Nephron (organoid): ENCODE data around the gene C10orf62.

ENCODE experiments used
- H3K27ac Mint-ChIP-seq, 3 experiments: 2 replicates each; pipeline ENCODE4 v1.8.0; 2020; ENCODE audit warnings: mixed read lengths in 3 of 3, mild to moderate bottlenecking in 2 of 3, moderate library complexity in 1 of 3
- H3K27me3 Mint-ChIP-seq: 2 replicates; pipeline ENCODE4 v1.8.0; 2021; ENCODE audit warnings: low read depth, mild to moderate bottlenecking, moderate library complexity, mixed read lengths
- H3K36me3 Mint-ChIP-seq: 2 replicates; pipeline ENCODE4 v1.8.0; 2020; ENCODE audit warnings: low read depth, mixed read lengths
- H3K4me1 Mint-ChIP-seq: 2 replicates; pipeline ENCODE4 v1.8.0; 2020; ENCODE audit warnings: mixed read lengths
- H3K4me3 Mint-ChIP-seq, 3 experiments: 2 replicates each; pipeline ENCODE4 v1.8.0; 2020; ENCODE audit warnings: mild to moderate bottlenecking in 3 of 3, mixed read lengths in 3 of 3, moderate library complexity in 2 of 3
- H3K9me3 Mint-ChIP-seq: 2 replicates; pipeline ENCODE4 v1.8.0; 2020; ENCODE audit warnings: mixed read lengths
- TF ChIP-seq, protein P1 (sequence below), 3 experiments: fragments of 200-600 bp; sonication (generic); IDR thresholded peaks; one replicate each; pipeline ENCODE4 v1.5.0; 2021; ENCODE audit warnings: antibody characterized with exemption in 3 of 3; ENCODE audit not compliant: unreplicated experiment in 3 of 3

The C10orf62 gene

DNA sequence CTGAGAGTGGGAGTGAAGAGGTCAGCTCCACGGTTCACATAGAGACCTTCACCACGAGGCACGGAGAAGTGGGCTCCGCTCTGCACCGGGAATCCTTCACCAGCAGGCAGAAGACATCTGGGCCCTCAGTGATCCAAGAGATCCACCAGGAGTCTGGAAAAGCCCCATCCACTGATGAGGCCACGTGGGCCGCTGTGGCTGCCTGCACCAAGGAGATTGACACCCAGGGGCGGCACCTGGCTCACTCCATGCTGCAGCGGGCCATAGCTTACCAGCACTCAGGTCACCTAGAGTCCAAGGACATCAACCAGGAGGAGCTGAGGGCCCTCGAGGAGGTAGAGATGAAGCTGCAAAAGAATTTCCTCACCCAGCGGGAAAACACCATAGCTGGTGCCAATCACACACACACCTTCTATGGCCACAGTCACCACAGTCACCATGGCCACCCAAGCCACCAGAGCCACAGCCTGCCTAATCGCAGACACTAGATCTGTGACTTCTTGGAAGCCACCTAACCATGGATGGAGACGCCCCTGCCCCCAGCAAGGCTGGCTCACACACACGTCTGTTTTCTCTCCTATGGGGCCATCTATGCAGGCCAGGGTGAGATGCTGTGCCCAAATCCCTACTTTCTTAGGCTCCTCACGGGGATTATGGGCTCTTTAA, 694 bp downstream of the C10orf62 start:
- H3K9me3 Mint-ChIP-seq = no peaks in the 10 kb centered on the region
- H3K4me3 Mint-ChIP-seq = no peak overlapping the region
- H3K27me3 Mint-ChIP-seq = no peaks in the 10 kb centered on the region
- H3K4me1 Mint-ChIP-seq = peaks cover 4% of the 10 kb centered on the region
- no peak overlapping the region for H3K27ac Mint-ChIP-seq
- TF ChIP-seq, protein P1, sequence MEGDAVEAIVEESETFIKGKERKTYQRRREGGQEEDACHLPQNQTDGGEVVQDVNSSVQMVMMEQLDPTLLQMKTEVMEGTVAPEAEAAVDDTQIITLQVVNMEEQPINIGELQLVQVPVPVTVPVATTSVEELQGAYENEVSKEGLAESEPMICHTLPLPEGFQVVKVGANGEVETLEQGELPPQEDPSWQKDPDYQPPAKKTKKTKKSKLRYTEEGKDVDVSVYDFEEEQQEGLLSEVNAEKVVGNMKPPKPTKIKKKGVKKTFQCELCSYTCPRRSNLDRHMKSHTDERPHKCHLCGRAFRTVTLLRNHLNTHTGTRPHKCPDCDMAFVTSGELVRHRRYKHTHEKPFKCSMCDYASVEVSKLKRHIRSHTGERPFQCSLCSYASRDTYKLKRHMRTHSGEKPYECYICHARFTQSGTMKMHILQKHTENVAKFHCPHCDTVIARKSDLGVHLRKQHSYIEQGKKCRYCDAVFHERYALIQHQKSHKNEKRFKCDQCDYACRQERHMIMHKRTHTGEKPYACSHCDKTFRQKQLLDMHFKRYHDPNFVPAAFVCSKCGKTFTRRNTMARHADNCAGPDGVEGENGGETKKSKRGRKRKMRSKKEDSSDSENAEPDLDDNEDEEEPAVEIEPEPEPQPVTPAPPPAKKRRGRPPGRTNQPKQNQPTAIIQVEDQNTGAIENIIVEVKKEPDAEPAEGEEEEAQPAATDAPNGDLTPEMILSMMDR (IDR thresholded peaks at IDR 0.05; ENCODE audit: unreplicated experiment in 3 of 3) = no peak
- no peaks in the 10 kb centered on the region for H3K36me3 Mint-ChIP-seq

DNA sequence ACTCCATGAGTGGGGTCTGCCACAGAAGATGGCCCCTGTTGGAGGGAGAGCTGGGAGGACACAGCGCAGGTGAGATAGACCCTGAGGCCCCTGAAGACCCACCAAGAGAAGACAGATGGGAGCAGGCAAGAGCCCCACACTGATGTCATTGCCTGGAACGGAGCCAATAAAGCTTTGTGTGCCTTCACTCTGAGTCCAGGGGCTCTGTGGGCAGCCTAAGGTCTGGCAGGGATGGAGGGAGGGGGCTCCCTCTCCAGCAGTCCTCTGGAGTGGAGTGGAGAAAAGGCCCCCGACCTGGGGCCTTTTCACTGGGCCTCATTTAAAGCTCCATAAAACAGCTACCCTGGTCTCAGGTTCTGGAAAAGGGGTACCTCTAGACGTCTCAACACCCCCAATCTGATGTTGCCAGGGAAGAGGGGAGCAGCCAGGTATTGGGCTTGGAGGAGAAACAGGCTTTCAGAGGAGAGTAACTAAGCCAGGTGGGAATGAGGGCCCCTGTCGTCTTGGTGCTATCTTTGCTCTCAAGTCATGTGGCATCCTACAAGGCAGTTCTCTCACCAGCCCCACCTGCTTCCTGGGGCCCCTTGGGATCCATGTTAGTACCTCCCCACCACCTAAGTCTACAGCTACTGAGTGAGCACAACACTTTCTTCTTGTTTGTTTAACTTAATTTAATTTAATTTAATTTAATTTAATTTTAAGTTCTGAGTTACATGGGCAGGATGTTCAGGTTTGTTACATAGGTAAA, 1.4 kb downstream of the C10orf62 start:
- Mint-ChIP-seq H3K27me3 (no peaks in the 10 kb centered on the region), H3K4me1 (no peaks in the 10 kb centered on the region)
- TF ChIP-seq, protein P1 (IDR thresholded peaks at IDR 0.05; ENCODE audit: unreplicated experiment in 3 of 3) = no peak

DNA sequence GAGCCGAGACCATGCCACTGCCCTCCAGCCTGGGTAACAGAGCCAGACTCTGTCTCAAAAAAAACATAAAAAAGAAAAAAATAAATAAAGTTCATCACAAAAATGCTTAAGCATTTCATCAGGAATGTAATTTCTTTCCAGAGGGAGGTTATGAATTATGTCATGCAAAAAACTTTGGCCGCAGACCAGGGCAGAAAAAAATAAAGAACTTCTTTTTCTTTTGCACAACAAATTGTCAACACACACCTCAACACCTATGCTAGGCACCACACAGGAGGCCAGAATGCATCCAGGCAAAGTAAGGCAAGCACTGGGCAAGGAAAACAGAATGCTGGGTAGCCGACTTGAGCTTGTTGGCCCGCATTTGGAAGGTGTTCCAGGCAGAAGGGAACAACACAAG, 3.9 kb downstream of the C10orf62 start:
- Mint-ChIP-seq H3K27ac (peak overlapping the region in 2 of 3 experiments; percentile 44 to 54), H3K4me3 (no peak overlapping the region), H3K9me3 (no peaks in the 10 kb centered on the region), H3K27me3 (no peaks in the 10 kb centered on the region), H3K4me1 (no peaks in the 10 kb centered on the region), H3K36me3 (no peaks in the 10 kb centered on the region)
- TF ChIP-seq, protein P1 (IDR thresholded peaks at IDR 0.05; ENCODE audit: unreplicated experiment in 3 of 3) = no peak

More for the DNA sequence above, 1.4 kb downstream of the C10orf62 start:
- no peak overlapping the region for H3K27ac Mint-ChIP-seq
- no peaks in the 10 kb centered on the region for H3K36me3 Mint-ChIP-seq
- H3K4me3 Mint-ChIP-seq = no peak overlapping the region
- no peaks in the 10 kb centered on the region for H3K9me3 Mint-ChIP-seq

GRCh38 chr10:97596101-97597082, 6.9 kb downstream of the C10orf62 start:
- TF ChIP-seq, protein P1 (IDR thresholded peaks at IDR 0.05; ENCODE audit: unreplicated experiment in 3 of 3) = no peak
- no peak overlapping the region for H3K27ac Mint-ChIP-seq
- H3K27me3 Mint-ChIP-seq = peaks cover 2% of the 10 kb centered on the region
- no peak overlapping the region for H3K4me3 Mint-ChIP-seq
- H3K9me3 Mint-ChIP-seq = no peaks in the 10 kb centered on the region
- H3K36me3 Mint-ChIP-seq = no peaks in the 10 kb centered on the region
- H3K4me1 Mint-ChIP-seq = peaks cover 4% of the 10 kb centered on the region

DNA sequence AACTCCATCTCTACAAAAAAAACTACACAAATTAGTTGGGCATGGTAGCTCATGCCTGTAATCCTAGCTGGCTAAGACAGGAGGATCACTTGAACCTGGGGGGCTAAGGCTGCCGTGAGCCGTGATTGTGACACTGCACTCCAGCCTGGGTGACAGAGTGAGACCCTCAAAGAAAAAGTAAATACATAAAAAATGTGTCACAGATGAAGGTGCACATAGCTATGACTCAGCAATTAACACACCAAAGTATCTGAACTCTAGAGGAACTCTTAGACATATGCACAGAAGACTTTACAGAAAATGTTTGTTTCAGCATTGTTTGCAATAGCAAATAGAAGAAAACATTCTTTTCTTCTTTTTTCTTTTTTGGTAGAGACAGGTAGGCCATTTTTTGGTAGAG, 8.3 kb downstream of the C10orf62 start:
- TF ChIP-seq, protein P1 (IDR thresholded peaks at IDR 0.05; ENCODE audit: unreplicated experiment in 3 of 3) = no peak
- Mint-ChIP-seq H3K27me3 (peaks cover 5% of the 10 kb centered on the region), H3K4me1 (peaks cover 4% of the 10 kb centered on the region), H3K9me3 (no peaks in the 10 kb centered on the region), H3K27ac (no peak overlapping the region), H3K4me3 (no peak overlapping the region), H3K36me3 (no peaks in the 10 kb centered on the region)
